ENCODE data around the gene L3MBTL4. TPM values are rescaled to one million over a fixed set of nuclear protein-coding genes. Genes with fewer than 3 reads are reported as not detected.

The L3MBTL4 gene
- total and polyA plus RNA-seq, 7 experiments from 2014 or later: 0.05 to 7.6 (median 0.49) TPM

GRCh38 chr18:5914016-5914415 is 500.7 kb downstream of the L3MBTL4 start:
- Histone ChIP-seq H3K9me3 (ENCODE audit: control insufficient read depth in 2 of 3, low read length in 3 of 3) (no peaks in the 10 kb centered on the region), H3K27me3 (ENCODE audit: control insufficient read depth in 2 of 2, insufficient read depth in 2 of 2, low read length in 2 of 2) (no peaks in the 10 kb centered on the region), H3K27ac (ENCODE audit: low read depth, low read length) (no peak overlapping the region), H3K4me3 (ENCODE audit: low read length) (no peak overlapping the region), H3K4me1 (ENCODE audit: control insufficient read depth in 2 of 2, insufficient read depth in 2 of 2, low read length in 2 of 2) (no peaks in the 10 kb centered on the region), H3K36me3 (ENCODE audit: control insufficient read depth in 2 of 3, insufficient read depth in 3 of 3, low read length in 3 of 3) (no peaks in the 10 kb centered on the region)
- Mint-ChIP-seq H3K4me1 (no peaks in the 10 kb centered on the region), H3K4me3 (no peak overlapping the region), H3K27me3 (peaks cover 2 to 20% (median 12%) of the 10 kb centered on the region in 5 donors), H3K9me3 (peaks cover 0 to 3% (median 0%) of the 10 kb centered on the region in 11 donors), H3K36me3 (no peaks in the 10 kb centered on the region), H3K27ac (no peak overlapping the region)
- no peak for DNase-seq
- CTCF ChIA-PET: no interaction called here
- intact Hi-C loops (cut with micrococcal nuclease): no loop called here
- ATAC-seq: no peak
- POLR2A ChIA-PET: no interaction called here

DNA sequence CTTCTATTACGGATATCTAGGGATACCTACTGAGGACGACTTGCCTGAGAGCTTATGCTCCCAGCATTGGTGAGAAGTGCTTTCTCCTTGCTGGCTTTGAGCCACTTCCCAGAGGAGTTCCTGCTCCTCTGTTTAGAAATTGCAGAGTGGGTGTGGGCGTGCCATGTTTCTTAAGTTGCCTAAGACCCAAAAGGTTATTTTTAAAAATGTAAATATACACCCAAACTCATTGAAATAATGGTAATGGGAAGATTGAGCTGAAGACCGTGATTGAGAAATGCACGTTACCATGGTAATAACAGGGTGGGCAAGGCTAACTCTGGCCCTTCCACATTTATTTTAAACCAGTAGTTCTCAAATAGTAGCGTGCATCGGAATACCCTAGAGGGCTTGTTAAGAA is 502.1 kb downstream of the L3MBTL4 start:
- intact Hi-C loops (cut with micrococcal nuclease): no loop called here
- H3K9me3 ChIP-seq (ENCODE audit: control insufficient read depth in 2 of 3, low read length in 3 of 3): no peaks in the 10 kb centered on the region
- Mint-ChIP-seq H3K27ac (no peak overlapping the region), H3K36me3 (no peaks in the 10 kb centered on the region), H3K9me3 (peaks cover 0 to under 1% (median 0%) of the 10 kb centered on the region in 11 donors), H3K4me1 (no peaks in the 10 kb centered on the region), H3K27me3 (peaks cover 0 to 16% (median 12%) of the 10 kb centered on the region in 5 donors), H3K4me3 (no peak overlapping the region)
- no peaks in the 10 kb centered on the region for H3K4me1 ChIP-seq (ENCODE audit: control insufficient read depth in 2 of 2, insufficient read depth in 2 of 2, low read length in 2 of 2)
- H3K27ac ChIP-seq (ENCODE audit: low read depth, low read length): no peak overlapping the region
- no peak overlapping the region for H3K4me3 ChIP-seq (ENCODE audit: low read length)
- H3K27me3 ChIP-seq (ENCODE audit: control insufficient read depth in 2 of 2, insufficient read depth in 2 of 2, low read length in 2 of 2): no peaks in the 10 kb centered on the region
- ChIA-PET CTCF (no interaction called here), POLR2A (no interaction called here)
- no peaks in the 10 kb centered on the region for H3K36me3 ChIP-seq (ENCODE audit: control insufficient read depth in 2 of 3, insufficient read depth in 3 of 3, low read length in 3 of 3)
- no peak for DNase-seq
- ATAC-seq: no peak

DNA sequence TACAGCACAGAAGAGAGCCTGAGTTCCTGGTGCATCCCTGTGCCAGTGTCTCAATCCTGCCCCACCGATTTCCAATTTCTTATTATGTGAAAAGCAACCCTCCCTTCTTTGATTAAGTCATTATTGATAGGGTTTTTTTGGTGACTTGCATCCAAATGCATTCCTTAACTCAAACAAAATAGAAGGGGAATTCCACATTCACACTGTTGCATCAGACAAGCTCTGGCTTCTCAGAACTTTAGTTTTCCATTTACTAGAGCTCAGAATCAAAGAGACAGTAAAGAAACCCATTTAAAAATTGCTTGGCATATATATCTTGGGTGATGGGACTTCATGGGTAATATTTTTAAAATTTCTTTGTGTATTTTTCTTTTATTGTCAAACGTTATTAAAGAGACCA is 505.6 kb downstream of the L3MBTL4 start:
- Mint-ChIP-seq H3K9me3 (no peaks in the 10 kb centered on the region), H3K27ac (no peak overlapping the region), H3K27me3 (peaks cover 0 to 31% (median 7%) of the 10 kb centered on the region in 5 donors), H3K4me3 (no peak overlapping the region), H3K4me1 (no peaks in the 10 kb centered on the region), H3K36me3 (no peaks in the 10 kb centered on the region)
- H3K36me3 ChIP-seq (ENCODE audit: control insufficient read depth in 2 of 3, insufficient read depth in 3 of 3, low read length in 3 of 3): no peaks in the 10 kb centered on the region
- no peaks in the 10 kb centered on the region for H3K4me1 ChIP-seq (ENCODE audit: control insufficient read depth in 2 of 2, insufficient read depth in 2 of 2, low read length in 2 of 2)
- ChIA-PET POLR2A (no interaction called here), CTCF (no interaction called here)
- no peak for ATAC-seq
- no peaks in the 10 kb centered on the region for H3K27me3 ChIP-seq (ENCODE audit: control insufficient read depth in 2 of 2, insufficient read depth in 2 of 2, low read length in 2 of 2)
- H3K27ac ChIP-seq (ENCODE audit: low read depth, low read length): no peak overlapping the region
- DNase-seq: no peak
- intact Hi-C loops (cut with micrococcal nuclease): no loop called here
- H3K4me3 ChIP-seq (ENCODE audit: low read length): no peak overlapping the region
- H3K9me3 ChIP-seq (ENCODE audit: control insufficient read depth in 2 of 3, low read length in 3 of 3): no peaks in the 10 kb centered on the region

Small RNA genes lying within 50 kb of the gene (microRNA-seq; reads per million reads assigned to microRNA genes)
- not detected for gene MIR4317 (ENCODE audit: borderline microRNAs expressed)

Data from naive thymus-derived CD4-positive, alpha-beta T cell (primary cell).